Stimulated activated CD4-positive, alpha-beta T cell treated with anti-CD3 and anti-CD28 coated beads, Interleukin-2, amount 100 ng/mL, for 48 hours (primary cell): Measurements from ENCODE around the gene CLDN5.

ENCODE experiments used
- DNase-seq, 2 donors: peaks; one replicate each; pipeline ENCODE4 v3.0.0-alpha.2; 2020

Gene CLDN5

DNA sequence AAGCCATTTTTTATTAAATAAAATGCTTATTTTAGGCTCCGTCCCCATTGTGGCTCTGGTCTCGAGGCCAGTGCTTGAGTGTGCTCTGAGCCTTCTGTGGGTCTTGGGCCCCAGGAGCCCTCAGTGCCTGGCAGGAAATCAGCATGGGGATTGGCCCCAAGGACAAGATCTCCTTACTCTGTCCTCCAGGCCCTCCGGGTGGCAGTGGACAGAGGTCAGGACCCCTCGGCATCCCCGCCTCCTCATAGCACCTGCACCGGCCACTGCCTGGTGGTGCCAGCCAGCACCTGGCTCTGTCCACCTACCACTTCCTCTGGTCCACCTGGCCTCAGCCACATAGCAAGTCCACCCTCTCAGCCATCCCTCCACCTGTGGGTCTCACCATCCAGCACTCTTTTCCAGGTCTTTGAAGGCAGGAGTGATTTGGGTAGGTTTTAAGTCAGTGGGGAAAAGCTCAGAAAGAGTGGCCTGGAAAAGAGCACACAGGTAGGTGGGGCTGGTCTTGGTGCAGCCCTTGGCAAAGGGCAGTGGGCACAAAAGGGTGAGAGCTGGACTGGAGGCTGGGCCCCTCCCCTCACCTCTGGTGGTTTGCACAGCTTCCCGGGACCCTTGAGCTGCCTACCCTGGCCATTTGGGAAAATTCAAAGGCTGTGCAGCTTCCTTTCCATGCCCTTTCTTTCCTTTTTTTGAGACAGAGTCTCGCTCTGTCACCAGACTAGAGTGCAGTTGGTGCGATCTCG, 3.5 kb downstream of the CLDN5 start:
- no peak for DNase-seq

- DNase-seq = no peak
Measured at GRCh38 chr22:19520007-19520406, 4.2 kb downstream of the CLDN5 start.

- no peak for DNase-seq
Measured at GRCh38 chr22:19519041-19519926, 4.9 kb downstream of the CLDN5 start.

GRCh38 chr22:19518635-19519034, 5.6 kb downstream of the CLDN5 start:
- no peak for DNase-seq

GRCh38 chr22:19517919-19518611, 6.1 kb downstream of the CLDN5 start:
- DNase-seq = no peak

DNA sequence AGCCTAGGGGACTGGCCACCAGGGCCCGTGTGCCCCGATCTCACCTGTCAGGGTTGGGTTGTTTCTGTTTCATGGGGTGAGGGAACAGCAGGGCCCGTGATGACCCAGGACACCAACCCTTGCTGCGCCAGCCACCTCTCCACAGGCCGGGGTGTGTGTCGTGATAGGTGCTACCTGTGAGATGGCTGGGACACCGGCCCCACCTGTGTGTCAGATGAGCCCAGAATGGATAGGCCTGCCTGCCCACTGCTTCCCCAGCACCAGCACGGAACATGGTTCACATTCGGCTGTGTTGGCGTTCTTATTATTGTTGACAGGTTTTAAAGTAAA, 7.1 kb downstream of the CLDN5 start:
- no peak for DNase-seq

GRCh38 chr22:19516378-19517170, 7.6 kb downstream of the CLDN5 start:
- no peak for DNase-seq

GRCh38 chr22:19515654-19516377, 8.4 kb downstream of the CLDN5 start:
- DNase-seq = no peak

GRCh38 chr22:19514831-19515565, 9.2 kb downstream of the CLDN5 start:
- DNase-seq = no peak

DNA sequence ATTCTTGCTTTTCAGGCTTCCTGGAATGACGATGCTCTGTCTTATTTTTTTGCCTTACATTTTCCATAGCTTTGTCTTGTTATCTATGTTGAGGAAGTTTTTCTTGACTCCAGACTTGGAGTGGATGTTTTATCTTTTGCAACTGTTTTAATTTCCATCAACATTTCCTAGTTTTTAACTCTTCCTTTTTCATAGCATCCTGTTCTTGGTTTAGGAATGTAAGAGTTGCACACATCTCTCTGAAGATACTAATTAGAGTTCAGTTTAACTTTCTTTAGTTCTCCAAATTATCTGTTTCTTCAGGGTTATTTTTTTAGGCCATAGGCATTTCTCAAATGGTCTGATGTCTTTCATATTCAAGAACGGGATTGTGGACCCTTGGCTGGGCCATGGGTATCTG, 10.4 kb downstream of the CLDN5 start:
- DNase-seq = no peak

DNA sequence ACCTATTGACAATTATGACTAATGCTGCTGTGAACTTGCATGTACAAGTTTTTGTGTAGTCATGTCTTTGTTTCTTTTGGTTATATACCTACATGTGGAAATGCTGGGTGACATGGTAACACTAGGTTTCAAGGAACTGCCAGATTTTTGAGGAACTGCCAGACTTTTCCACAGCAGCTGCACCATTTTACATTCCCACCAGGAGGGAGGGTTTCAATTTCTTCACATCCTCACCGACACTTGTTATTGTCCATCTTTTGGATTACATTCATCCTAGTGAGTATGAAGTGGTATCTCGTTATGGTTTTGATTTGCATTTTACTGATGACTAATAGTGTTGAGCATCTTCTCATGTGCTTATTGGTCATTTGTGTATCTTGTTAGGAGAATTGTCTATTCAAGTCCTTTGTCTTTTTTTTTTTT, 13.3 kb downstream of the CLDN5 start:
- DNase-seq = no peak

GRCh38 chr22:19509923-19510322, 14.3 kb downstream of the CLDN5 start:
- DNase-seq = no peak

DNA sequence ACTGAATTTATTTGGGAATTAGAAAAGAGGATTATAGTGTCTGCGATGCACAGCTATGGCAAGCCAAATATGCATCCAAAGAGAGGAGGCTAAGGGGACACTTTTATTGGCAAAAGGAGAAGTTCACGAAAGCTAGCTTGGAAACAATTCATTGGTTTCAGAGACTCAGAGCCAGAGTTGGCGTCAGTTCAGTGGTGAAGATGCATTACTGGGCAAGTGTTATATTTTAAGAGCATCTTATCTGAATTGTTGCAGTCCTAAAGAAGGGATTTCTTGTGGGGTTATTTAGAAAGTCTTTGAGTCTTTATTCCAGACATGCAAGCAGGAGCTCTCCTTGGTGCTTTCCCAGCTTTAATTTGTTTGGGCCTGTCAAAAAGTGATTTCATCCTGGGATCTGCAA, 15.0 kb downstream of the CLDN5 start:
- no peak for DNase-seq

- DNase-seq = no peak
Measured at GRCh38 chr22:19508024-19508776, 16.0 kb downstream of the CLDN5 start.

DNA sequence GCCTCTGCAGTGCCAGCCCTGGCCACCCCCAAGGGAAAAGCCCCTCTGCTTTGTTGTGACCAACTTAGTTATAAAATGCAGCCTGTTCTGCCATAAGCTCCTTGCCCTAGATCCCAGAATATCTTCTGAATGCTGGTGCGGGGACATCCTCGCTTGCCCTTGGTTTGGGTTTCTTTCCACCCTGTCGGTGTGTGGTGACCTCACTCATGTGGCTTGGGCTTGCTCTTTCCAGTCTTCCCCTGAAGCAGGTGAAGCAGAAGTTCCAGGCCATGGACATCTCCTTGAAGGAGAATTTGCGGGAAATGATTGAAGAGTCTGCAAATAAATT, 16.7 kb downstream of the CLDN5 start:
- DNase-seq = no peak

GRCh38 chr22:19506212-19506611, 18.0 kb downstream of the CLDN5 start:
- no peak for DNase-seq

GRCh38 chr22:19505735-19506126, 18.5 kb downstream of the CLDN5 start:
- no peak for DNase-seq

DNA sequence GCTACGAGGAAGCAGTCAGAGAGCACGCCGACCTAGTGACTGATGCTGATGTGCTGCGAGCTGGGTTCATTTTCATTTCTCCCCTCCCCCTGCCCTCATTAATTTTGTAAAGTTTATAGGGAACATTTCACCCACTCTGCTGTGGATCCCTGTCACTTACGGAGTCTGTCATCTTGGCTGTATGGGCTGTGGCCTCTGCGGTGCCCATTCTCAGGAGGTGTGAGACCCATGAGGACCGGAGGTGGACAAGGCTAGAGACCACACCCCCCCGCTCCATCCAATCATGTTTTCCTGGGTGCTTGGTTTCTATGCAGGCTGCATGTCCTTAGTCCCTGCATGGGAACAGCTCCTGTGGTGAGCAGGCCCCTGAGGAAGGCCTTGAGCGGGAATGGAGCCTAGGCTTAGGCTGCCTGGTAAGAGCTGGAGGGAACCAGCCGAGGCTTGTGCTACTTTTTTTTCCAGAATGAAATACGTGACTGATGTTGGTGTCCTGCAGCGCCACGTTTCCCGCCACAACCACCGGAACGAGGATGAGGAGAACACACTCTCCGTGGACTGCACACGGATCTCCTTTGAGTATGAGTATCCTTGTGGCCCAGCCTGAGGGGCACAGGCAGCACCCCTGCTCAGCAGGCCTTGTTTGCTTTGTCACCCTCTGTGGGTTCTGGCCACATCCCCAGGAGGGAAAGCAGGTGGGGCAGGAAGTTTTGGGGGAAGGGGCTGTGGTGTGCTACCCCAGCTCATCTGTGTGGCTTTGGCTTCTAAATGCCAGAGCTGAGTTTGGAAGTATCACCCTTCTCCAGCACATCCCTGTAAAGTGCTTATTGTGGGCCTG, 19.1 kb downstream of the CLDN5 start:
- DNase-seq = no peak

GRCh38 chr22:19503869-19504268, 20.3 kb downstream of the CLDN5 start:
- no peak for DNase-seq

- no peak for DNase-seq
Measured at GRCh38 chr22:19503367-19503766, 20.8 kb downstream of the CLDN5 start.
